Measurements from ENCODE around the gene MAPK10.
"Not testable (repeated sequence)": the region's sequence is repeated elsewhere in the genome, so short reads cannot be mapped to it uniquely, and the experiment has no call there.

The MAPK10 gene

GRCh38 chr4:86031927-86032326 lies 327.9 kb downstream of the MAPK10 start:
- no peak for ATAC-seq

- ATAC-seq = no peak
Observed at GRCh38 chr4:86026720-86027119, 333.1 kb downstream of the MAPK10 start.

DNA sequence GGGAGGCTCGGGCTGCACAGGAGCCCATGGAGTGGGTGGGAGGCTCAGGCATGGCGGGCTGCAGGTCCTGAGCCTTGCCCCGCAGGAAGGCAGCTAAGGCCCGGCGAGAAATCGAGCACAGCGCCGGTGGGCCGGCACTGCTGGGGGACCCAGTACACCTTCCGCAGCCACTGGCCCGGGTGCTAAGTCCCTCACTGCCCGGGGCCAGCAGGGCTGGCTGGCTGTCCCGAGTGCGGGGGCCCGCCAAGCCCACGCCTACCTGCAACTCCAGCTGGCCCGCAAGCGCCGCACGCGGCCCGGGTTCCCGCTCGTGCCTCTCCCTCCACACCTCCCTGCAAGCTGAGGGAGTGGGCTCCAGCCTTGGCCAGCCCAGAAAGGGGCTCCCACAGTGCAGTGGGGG lies 338.2 kb downstream of the MAPK10 start:
- not testable (repeated sequence) for ATAC-seq

- ATAC-seq = no peak
Observed at GRCh38 chr4:86019906-86020305, 339.9 kb downstream of the MAPK10 start.

DNA sequence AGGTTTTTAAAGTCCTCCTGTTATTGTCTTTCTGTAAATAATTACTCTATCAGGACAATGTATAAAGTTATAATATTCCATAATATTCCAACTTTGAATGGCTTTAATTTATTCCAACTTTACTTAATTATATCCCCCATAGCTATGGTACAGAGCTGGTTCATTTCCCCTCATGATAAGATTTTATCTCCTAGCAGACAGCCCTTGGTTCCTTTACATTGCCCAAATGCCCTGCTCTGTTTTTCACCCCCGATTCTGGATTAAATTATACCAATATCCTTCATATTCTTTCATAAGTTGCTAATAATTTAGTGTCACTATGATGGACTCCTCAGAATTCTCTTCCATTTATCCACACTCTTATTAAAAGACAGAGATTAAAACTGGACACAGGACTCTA lies 340.5 kb downstream of the MAPK10 start:
- ATAC-seq = no peak

DNA sequence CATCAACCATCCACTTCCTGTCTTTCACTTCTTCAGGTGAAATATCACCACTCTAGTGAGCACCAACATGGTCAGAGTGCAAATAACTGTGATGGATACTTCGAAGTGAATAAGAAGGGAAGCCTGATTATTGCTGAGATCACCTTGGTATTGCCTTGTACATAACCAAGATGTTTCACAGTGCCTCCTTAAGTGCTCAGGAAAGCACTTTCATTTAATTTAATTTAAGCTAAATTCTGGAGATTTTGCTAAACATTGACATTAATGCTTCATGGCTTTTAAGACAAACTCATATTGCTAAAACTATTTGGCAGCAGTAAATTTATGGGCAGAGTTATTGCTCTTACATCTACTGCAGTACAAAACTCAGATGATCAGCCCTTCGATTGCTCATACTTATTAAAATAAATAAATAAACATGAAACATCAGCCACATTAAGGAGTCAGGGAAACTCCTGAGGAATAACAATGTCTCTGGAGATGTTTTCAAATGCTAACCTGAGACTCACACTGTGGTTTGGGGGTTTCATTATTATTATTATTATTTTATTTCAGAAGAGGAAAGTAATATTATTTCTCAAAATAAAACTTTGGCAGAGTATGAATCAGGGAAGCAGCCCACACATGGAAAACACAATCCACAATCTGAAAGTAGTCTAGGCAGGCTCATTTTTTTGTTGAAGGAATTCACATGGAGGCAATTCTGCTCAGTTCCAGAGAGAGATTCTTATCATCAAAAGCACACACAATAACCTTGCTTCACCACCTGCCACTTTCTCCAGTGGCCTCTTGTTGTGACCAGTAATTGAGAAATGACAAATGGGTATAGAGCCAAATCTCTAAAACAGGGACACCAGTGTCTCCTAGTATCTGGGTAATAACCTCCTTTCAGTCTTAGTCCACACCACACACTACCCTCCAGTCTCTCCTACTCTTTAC lies 344.2 kb downstream of the MAPK10 start:
- no peak for ATAC-seq

- no peak for ATAC-seq
Observed at GRCh38 chr4:86014599-86014998, 345.3 kb downstream of the MAPK10 start.

DNA sequence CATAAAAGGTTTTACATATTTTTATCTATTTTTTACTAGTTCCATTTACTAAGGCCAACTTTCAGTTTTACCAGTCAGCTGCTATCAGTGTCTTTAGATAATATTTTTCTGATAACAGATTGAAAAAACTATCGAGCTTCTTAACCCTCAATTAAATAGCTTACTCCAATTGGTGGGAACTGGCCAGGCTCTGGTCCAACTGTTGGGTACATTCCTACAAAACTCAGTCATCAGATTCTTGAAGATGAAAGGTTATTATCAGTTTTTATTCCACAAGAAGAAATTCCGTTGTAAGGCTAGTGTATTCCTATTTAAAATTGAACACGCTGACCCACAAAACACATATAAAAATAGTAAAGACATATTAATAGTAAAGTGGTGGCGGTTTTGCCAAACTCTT lies 346.2 kb downstream of the MAPK10 start:
- ATAC-seq = no peak

DNA sequence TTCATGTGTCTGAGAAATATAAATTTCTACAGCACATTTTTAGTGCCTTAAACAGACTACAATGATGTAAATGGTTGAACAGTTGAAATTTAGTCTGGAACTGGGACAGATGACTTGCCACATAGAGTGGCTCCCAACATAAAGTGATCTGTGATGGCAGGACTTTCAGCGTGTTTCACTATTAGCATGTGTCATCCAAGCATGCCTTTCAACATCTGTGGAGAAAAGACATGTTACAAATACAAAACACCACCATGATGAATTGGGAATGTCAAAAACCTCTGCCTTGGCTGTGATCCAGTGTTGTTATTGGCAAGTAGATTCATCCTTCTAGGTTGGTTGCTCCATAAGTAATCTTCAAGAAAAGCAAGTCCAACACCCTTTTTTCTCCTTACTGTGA lies 348.7 kb downstream of the MAPK10 start:
- ATAC-seq = no peak

DNA sequence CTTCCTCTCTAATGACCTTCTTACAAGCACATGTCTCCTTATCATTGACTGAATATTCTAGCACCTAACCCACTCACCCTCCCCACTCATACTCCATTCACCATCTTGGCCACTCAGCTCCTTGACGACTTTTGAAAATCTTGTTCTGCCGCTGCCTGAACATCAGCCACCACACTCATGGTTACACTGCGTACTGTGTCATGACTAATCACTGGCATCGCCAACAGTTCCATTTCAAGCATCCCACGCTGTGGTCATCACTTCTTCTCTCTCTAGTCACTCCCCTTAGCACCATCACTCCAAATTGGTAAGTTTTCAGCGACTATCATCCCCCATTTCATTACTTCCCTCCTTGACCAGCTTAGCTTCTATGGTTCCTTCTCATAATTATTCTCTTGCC lies 352.8 kb downstream of the MAPK10 start:
- ATAC-seq = no peak

DNA sequence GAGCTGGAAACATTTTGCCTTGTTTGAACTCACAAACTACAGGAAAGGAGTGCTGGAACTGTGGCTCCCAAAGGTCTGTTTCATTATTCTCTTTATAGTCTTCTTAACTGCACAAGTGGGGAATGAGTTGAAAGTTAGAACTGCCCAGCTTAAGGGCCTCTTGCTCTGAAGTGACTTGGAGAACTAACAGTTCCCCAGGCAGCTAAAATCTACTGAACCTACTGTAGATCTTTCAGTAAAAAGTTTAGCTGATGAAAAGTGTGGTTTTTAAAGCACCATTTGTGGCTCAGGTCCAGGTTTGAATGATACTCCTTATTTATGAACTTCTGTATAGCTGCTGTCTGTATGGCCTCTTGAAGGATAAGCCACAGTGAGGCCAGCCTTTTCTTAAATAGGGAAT lies 353.8 kb downstream of the MAPK10 start:
- ATAC-seq = no peak

DNA sequence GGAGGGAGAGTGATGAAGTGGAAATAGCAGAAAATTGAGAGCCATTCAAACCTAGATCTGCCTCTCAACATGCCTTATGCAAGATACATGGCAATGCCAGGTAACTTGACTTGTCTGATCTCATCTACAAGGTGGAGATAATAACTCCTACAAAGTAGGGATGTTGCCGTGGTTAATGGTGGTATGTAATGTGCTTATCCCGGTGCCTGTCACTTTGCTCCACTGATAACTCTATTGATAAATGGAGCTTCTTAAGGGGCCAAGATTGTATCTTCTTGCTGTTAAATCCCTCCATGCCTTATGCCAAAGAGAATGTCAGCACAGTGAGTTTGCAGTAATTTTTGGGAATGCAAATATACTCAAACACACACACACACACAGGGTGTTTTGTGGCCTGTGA lies 355.8 kb downstream of the MAPK10 start:
- ATAC-seq = no peak

- no peak for ATAC-seq
Observed at GRCh38 chr4:86001591-86001990, 358.3 kb downstream of the MAPK10 start.

- no peak for ATAC-seq
Observed at GRCh38 chr4:85995361-85995760, 364.5 kb downstream of the MAPK10 start.

GRCh38 chr4:85994576-85994975 lies 365.3 kb downstream of the MAPK10 start:
- ATAC-seq = no peak

- no peak for ATAC-seq
Observed at GRCh38 chr4:85993641-85994040, 366.2 kb downstream of the MAPK10 start.

GRCh38 chr4:85986266-85986665 lies 373.6 kb downstream of the MAPK10 start:
- ATAC-seq = no peak

- ATAC-seq = no peak
Observed at GRCh38 chr4:85979276-85979675, 380.6 kb downstream of the MAPK10 start.

- no peak for ATAC-seq
Observed at GRCh38 chr4:85970535-85970934, 389.3 kb downstream of the MAPK10 start.

GRCh38 chr4:85968945-85969819 lies 390.7 kb downstream of the MAPK10 start:
- no peak for ATAC-seq

- ATAC-seq = no peak
Observed at GRCh38 chr4:85967872-85968271, 392.0 kb downstream of the MAPK10 start.

GRCh38 chr4:85966373-85966772 lies 393.5 kb downstream of the MAPK10 start:
- ATAC-seq = no peak

DNA sequence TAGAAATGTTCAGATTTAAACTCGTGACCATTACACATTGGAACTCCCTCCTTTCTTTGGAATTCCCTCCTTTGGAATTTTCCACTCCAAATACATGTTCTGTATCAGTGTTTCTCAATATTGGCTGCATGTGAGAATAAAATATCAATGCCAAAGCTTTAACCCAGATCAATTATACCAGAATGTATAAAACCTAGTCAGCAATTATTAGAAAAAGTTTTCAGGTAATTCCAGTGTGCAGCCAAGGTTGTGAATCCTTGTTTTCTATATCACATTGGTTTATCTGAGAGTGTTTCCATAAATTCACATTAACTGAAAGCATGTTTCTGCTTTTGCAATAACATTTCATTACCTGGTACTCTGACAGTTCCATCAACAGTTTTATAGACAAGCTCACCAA lies 394.3 kb downstream of the MAPK10 start:
- no peak for ATAC-seq

- not testable (repeated sequence) for ATAC-seq
Observed at GRCh38 chr4:85965017-85965416, 394.8 kb downstream of the MAPK10 start.

Measured in activated CD4-positive, CD25-positive, alpha-beta regulatory T cell treated with anti-CD3 and anti-CD28 coated beads, Interleukin-2, amount 50 U/mL, for 24 hours (primary cell).